Body of pancreas (tissue), 4 donors: ENCODE measurements around the gene GDF11.

Source experiments
- POLR2A ChIP-seq, 3 donors: fragments of 450-650 bp; IDR thresholded peaks; one replicate each; pipeline ENCODE4 v1.6.1; 2016; ENCODE audit warnings: antibody characterized with exemption in 3 of 3, mild to moderate bottlenecking in 2 of 3
- TF ChIP-seq, protein P1 (sequence below), 7 experiments: fragments of 450-650 bp in 4 of 7; fragments of 200-600 bp in 3 of 7; sonication (generic) in 3 of 7; IDR thresholded peaks; one replicate each; pipeline ENCODE4 v1.5.1; 2016 to 2019; ENCODE audit warnings: antibody characterized with exemption in 7 of 7

GRCh38 chr12:55755246-55755645, 12.3 kb downstream of the GDF11 start:
- TF ChIP-seq, protein P1, sequence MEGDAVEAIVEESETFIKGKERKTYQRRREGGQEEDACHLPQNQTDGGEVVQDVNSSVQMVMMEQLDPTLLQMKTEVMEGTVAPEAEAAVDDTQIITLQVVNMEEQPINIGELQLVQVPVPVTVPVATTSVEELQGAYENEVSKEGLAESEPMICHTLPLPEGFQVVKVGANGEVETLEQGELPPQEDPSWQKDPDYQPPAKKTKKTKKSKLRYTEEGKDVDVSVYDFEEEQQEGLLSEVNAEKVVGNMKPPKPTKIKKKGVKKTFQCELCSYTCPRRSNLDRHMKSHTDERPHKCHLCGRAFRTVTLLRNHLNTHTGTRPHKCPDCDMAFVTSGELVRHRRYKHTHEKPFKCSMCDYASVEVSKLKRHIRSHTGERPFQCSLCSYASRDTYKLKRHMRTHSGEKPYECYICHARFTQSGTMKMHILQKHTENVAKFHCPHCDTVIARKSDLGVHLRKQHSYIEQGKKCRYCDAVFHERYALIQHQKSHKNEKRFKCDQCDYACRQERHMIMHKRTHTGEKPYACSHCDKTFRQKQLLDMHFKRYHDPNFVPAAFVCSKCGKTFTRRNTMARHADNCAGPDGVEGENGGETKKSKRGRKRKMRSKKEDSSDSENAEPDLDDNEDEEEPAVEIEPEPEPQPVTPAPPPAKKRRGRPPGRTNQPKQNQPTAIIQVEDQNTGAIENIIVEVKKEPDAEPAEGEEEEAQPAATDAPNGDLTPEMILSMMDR (IDR thresholded peaks at IDR 0.05): no peak
- TF ChIP-seq POLR2A (IDR thresholded peaks at IDR 0.05): no peak
